Spleen (tissue), 11 donors: Measurements from ENCODE around the gene PAX7. TPM values are rescaled to one million over a fixed set of nuclear protein-coding genes. Genes with fewer than 3 reads are reported as not detected.

Experiments used
- DNase-seq: peaks from one replicate; pipeline ENCODE4 v3.0.0-alpha.2; 2020
- H3K27ac ChIP-seq, 8 donors: fragments of 200-600 bp; sonication (generic) in 7 of 8; 1 replicate in 4 of 8; 2 replicates in 4 of 8; pipeline versions ENCODE4 v1.5.0 to v1.8.0; 2016 to 2021; ENCODE audit warnings: inconsistent platforms in 4 of 8, mild to moderate bottlenecking in 4 of 8, moderate library complexity in 1 of 8
- H3K27me3 ChIP-seq, 7 donors: fragments of 200-600 bp; sonication (generic) in 6 of 7; replicated peaks in 1 of 7; 1 replicate in 4 of 7; 2 replicates in 3 of 7; pipeline versions ENCODE4 v1.5.0 to v1.8.0; 2016 to 2021; ENCODE audit warnings: inconsistent platforms in 3 of 7, mild to moderate bottlenecking in 1 of 7
- H3K36me3 ChIP-seq, 6 donors: fragments of 200-600 bp; sonication (generic) in 5 of 6; 1 replicate in 4 of 6; 2 replicates in 2 of 6; pipeline versions ENCODE4 v1.5.0 to v1.8.0; 2016 to 2021; ENCODE audit warnings: inconsistent platforms in 2 of 6
- H3K4me1 ChIP-seq, 6 donors: fragments of 200-600 bp; sonication (generic) in 5 of 6; 1 replicate in 3 of 6; 2 replicates in 3 of 6; pipeline versions ENCODE4 v1.5.0 to v1.8.0; 2016 to 2021; ENCODE audit warnings: inconsistent platforms in 3 of 6
- H3K4me3 ChIP-seq, 8 donors: fragments of 200-600 bp; sonication (generic) in 7 of 8; 1 replicate in 4 of 8; 2 replicates in 4 of 8; pipeline versions ENCODE4 v1.5.0 to v1.8.0; 2016 to 2021; ENCODE audit warnings: inconsistent platforms in 4 of 8, mild to moderate bottlenecking in 4 of 8, moderate library complexity in 2 of 8
- H3K9me3 ChIP-seq, 8 donors: fragments of 200-600 bp; sonication (generic) in 7 of 8; 1 replicate in 4 of 8; 2 replicates in 4 of 8; pipeline versions ENCODE4 v1.5.0 to v1.8.0; 2016 to 2021; ENCODE audit warnings: inconsistent platforms in 4 of 8
- POLR2A ChIP-seq, 3 donors: fragments of 450-650 bp; IDR thresholded peaks; one replicate each; pipeline ENCODE4 v1.5.1; 2017; ENCODE audit warnings: antibody characterized with exemption in 3 of 3, mild to moderate bottlenecking in 1 of 3
- POLR2AphosphoS5 ChIP-seq, 3 donors: sonication (generic); formaldehyde crosslinking; IDR thresholded peaks; one replicate each; pipeline ENCODE4 v1.5.1; 2017; ENCODE audit warnings: antibody characterized with exemption in 3 of 3
- whole genome bisulfite sequencing, 5 donors: extraction: QIAGEN DNeasy Blood & Tissue Kit in 3 of 5; methylation state at CpG; one replicate each; pipeline versions ENCODE4 v1.1.5 to v1.1.7; 2013 to 2018; 5-methylcytosine and 5-hydroxymethylcytosine counted together
- intact Hi-C: fragments of 100-400 bp; cut with DNase I; formaldehyde crosslinking; loops from one replicate; pipeline ENCODE4 v1.15.0; 2023; ENCODE audit warnings: low total_unique reads
- polyA plus RNA-seq, 3 donors: library from polyadenylated mRNA; stranded (reverse); fragments of 200-250 nt; gene quantifications; one replicate each; pipeline ENCODE4 v1.2.1, GENCODE V29; 2013
- total RNA-seq, 7 donors: library from RNA; depleted of rRNA in 3 of 7; stranded (reverse); fragments of >200 nt in 3 of 7; fragmentation: NEBNext Ultra II Directional in 4 of 7; extraction: Animal tissue kit (Norgen Biotek cat#: 25700) in 4 of 7; gene quantifications; one replicate each; pipeline versions ENCODE4 v1.1.0 to v1.2.1, GENCODE V29; 2016 to 2021
- TF ChIP-seq, protein P1 (sequence below), 11 experiments: fragments of 200-600 bp in 7 of 11; fragments of 450-650 bp in 4 of 11; sonication (generic) in 4 of 11; IDR thresholded peaks in 8 of 11; conservative IDR thresholded peaks in 3 of 11; 1 replicate in 7 of 11; 2 replicates in 4 of 11; pipeline versions ENCODE4 v1.4.0 to v1.8.0; 2016 to 2021; ENCODE audit warnings: antibody characterized with exemption in 11 of 11, inconsistent platforms in 4 of 11, mild to moderate bottlenecking in 1 of 11
- donor health status: healthy with polysubstance abuse.
- donor health status: DM: no; HTN: no; CAD: no; lungs with moderate emphysema.
- donor health status: DM: no; HTN: no; CAD: no.
- donor health status: Bipolar disorder and iron deficiency.
- donor health status: healthy.
- donor health status: DM: no; HTN: no; CAD: no.
- donor health status: DM: yes; HTN: yes; CAD: no.

Gene PAX7
- total and polyA plus RNA-seq, 10 donors = not detected

DNA sequence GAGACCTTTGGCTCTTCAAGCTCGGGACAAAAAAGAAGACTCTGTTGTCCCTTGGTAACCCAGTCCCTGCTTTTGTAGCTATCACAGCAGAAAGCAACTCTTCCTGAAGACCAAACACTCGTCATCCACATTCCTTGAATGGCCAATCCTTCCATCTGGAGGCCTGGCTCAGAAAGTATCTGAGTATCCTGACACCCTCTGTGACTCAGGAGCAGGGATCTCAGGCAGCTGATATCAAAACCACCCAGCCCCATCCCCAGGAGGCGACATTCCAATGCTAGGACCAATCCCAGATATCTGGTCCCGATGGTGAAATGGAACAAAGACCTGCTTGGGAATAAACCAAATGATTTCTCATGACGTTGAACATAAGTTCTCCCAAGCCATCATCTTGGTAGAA is 116.3 kb downstream of the PAX7 start:
- peaks cover 0 to 16% (median 2%) of the 10 kb centered on the region in 8 donors for H3K9me3 ChIP-seq
- no peak for DNase-seq
- intact Hi-C loops = no loop called here
- no peak overlapping the region for H3K27ac ChIP-seq
- no peak overlapping the region for H3K4me3 ChIP-seq
- peaks cover 0 to 64% (median 0%) of the 10 kb centered on the region in 7 donors for H3K27me3 ChIP-seq
- H3K36me3 ChIP-seq = no peaks in the 10 kb centered on the region
- 69 to 83% (median 77%) methylated on average over 3 to 5 of the region's 5 CpGs for WGBS, 5 donors
- H3K4me1 ChIP-seq = no peaks in the 10 kb centered on the region
- TF ChIP-seq POLR2AphosphoS5 (IDR thresholded peaks at IDR 0.05) (no peak), POLR2A (IDR thresholded peaks at IDR 0.05) (no peak)
- TF ChIP-seq, protein P1, sequence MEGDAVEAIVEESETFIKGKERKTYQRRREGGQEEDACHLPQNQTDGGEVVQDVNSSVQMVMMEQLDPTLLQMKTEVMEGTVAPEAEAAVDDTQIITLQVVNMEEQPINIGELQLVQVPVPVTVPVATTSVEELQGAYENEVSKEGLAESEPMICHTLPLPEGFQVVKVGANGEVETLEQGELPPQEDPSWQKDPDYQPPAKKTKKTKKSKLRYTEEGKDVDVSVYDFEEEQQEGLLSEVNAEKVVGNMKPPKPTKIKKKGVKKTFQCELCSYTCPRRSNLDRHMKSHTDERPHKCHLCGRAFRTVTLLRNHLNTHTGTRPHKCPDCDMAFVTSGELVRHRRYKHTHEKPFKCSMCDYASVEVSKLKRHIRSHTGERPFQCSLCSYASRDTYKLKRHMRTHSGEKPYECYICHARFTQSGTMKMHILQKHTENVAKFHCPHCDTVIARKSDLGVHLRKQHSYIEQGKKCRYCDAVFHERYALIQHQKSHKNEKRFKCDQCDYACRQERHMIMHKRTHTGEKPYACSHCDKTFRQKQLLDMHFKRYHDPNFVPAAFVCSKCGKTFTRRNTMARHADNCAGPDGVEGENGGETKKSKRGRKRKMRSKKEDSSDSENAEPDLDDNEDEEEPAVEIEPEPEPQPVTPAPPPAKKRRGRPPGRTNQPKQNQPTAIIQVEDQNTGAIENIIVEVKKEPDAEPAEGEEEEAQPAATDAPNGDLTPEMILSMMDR (IDR thresholded peaks at IDR 0.05 in 8 of 11, conservative IDR thresholded peaks at IDR 0.05 in 3 of 11) = no peak

DNA sequence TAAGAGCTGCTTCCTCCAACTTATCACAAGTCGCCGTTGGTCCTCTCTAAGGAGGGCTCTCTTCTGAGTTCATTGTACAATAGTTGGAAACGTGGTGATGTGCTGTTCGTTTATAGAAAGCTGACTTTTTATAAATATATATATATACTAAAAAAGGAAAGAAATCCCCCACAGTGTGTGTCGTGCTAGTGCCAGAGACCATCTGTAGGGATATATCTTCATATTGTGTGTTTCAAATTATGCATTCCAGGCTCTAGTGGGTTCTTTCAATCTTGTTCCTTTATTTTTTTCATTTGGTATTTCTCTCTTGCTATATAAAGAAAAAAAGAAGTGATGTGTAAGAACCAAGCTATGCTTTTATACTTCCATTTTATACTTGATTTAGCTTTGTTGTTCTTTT is 117.0 kb downstream of the PAX7 start:
- H3K4me3 ChIP-seq = no peak overlapping the region
- DNase-seq = no peak
- peaks cover 0 to 61% (median 0%) of the 10 kb centered on the region in 7 donors for H3K27me3 ChIP-seq
- no peak overlapping the region for H3K27ac ChIP-seq
- intact Hi-C loops = no loop called here
- WGBS, 5 donors = 67 to 80% (median 76%) methylated on average over 5 of the region's 5 CpGs
- no peaks in the 10 kb centered on the region for H3K36me3 ChIP-seq
- H3K4me1 ChIP-seq = no peaks in the 10 kb centered on the region
- H3K9me3 ChIP-seq = peaks cover 0 to 17% (median 3%) of the 10 kb centered on the region in 8 donors
- TF ChIP-seq POLR2AphosphoS5 (IDR thresholded peaks at IDR 0.05) (no peak), POLR2A (IDR thresholded peaks at IDR 0.05) (no peak)
- TF ChIP-seq, protein P1 (IDR thresholded peaks at IDR 0.05 in 8 of 11, conservative IDR thresholded peaks at IDR 0.05 in 3 of 11) = no peak

DNA sequence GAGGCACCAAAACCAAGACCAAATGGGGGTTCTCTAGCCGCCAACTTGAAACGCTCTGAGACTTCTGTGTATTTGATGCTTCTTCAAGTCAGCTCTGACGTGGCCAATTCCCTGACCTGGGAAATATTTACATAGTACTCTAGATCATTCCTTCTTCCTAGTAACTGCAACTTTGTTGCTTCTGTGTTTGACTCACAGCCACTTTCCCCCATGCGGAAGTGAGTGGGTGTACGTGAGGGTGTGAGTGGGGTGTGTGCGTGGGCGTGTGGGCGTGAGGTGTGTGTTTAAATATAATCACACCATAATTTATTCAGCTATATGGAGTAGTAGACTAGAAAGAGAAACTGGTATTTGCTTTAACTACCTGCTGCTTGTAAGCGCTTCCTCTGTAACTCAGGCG is 117.8 kb downstream of the PAX7 start:
- peaks cover 0 to 24% (median 6%) of the 10 kb centered on the region in 8 donors for H3K9me3 ChIP-seq
- H3K36me3 ChIP-seq = no peaks in the 10 kb centered on the region
- no peak overlapping the region for H3K27ac ChIP-seq
- H3K27me3 ChIP-seq = peaks cover 0 to 64% (median 0%) of the 10 kb centered on the region in 7 donors
- TF ChIP-seq POLR2AphosphoS5 (IDR thresholded peaks at IDR 0.05) (no peak), POLR2A (IDR thresholded peaks at IDR 0.05) (no peak)
- TF ChIP-seq, protein P1 (IDR thresholded peaks at IDR 0.05 in 8 of 11, conservative IDR thresholded peaks at IDR 0.05 in 3 of 11) = no peak
- H3K4me1 ChIP-seq = no peaks in the 10 kb centered on the region
- no peak for DNase-seq
- 68 to 85% (median 80%) methylated on average over 10 of the region's 10 CpGs for WGBS, 5 donors
- intact Hi-C loops = no loop called here
- no peak overlapping the region for H3K4me3 ChIP-seq

DNA sequence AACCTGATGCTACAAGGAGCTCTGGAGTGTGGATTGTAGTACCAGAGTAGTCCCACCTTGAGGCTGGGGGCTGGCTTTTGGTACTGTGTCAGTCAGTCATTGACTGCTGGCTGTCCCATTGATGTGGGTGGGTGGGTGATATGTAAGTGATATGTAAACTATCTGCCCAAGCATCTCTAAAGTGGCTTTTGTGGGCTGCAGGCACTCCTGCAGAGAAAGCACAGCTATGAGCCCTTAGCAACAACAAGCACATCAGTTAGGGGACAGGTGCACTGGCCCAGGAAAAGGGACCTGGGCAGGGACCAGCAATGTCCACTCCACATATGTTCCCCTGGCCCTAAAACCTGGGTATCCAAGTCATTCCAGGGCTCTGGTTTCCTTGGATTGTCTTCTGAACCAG is 118.9 kb downstream of the PAX7 start:
- no peaks in the 10 kb centered on the region for H3K4me1 ChIP-seq
- peaks cover 0 to 36% (median 13%) of the 10 kb centered on the region in 8 donors for H3K9me3 ChIP-seq
- peaks cover 0 to 72% (median 0%) of the 10 kb centered on the region in 7 donors for H3K27me3 ChIP-seq
- intact Hi-C loops = no loop called here
- no peaks in the 10 kb centered on the region for H3K36me3 ChIP-seq
- TF ChIP-seq POLR2A (IDR thresholded peaks at IDR 0.05) (no peak), POLR2AphosphoS5 (IDR thresholded peaks at IDR 0.05) (no peak)
- TF ChIP-seq, protein P1 (IDR thresholded peaks at IDR 0.05 in 8 of 11, conservative IDR thresholded peaks at IDR 0.05 in 3 of 11) = no peak
- no peak for DNase-seq
- no peak overlapping the region for H3K4me3 ChIP-seq
- no peak overlapping the region for H3K27ac ChIP-seq
